Measurements from ENCODE around the gene TSGA10.
"Not testable (repeated sequence)": the region's sequence is repeated elsewhere in the genome, so short reads cannot be mapped to it uniquely, and the experiment has no call there.

The TSGA10 gene

GRCh38 chr2:99141110-99142108 is 13.3 kb downstream of the TSGA10 start, which contains the start of gene C2orf15:
TSS of gene C2orf15 (plus strand) at chr2:99141707. CDS start at chr2:99150559, 8,852 bp downstream.
- in situ Hi-C loops (cut with HindIII; ENCODE audit: low pct_ligation_motif_present, low sequenced_read_pairs) = no loop called here
- H3K36me3 ChIP-seq (replicated peaks) = no peaks in the 10 kb centered on the region
- H3K4me3 ChIP-seq (ENCODE audit: low read depth, low read length) = peak within 1 kb of the TSS; percentile 83
- H3K27ac ChIP-seq = no peak within 1 kb of the TSS
- no peaks in the 10 kb centered on the region for H3K27me3 ChIP-seq (replicated peaks)
- peak; percentile 74 for DNase-seq
- no peak for TF ChIP-seq CTCF (IDR thresholded peaks at IDR 0.05; ENCODE audit: low read depth, low read length, missing control alignments)

GRCh38 chr2:99140860-99141109 is 14.0 kb downstream of the TSGA10 start:
- in situ Hi-C loops (cut with HindIII; ENCODE audit: low pct_ligation_motif_present, low sequenced_read_pairs) = no loop called here
- no peak overlapping the region for H3K27ac ChIP-seq
- DNase-seq = no peak

GRCh38 chr2:99140056-99140859 is 14.5 kb downstream of the TSGA10 start:
- H3K27me3 ChIP-seq (replicated peaks) = no peaks in the 10 kb centered on the region
- no peak overlapping the region for H3K27ac ChIP-seq
- H3K36me3 ChIP-seq (replicated peaks) = no peaks in the 10 kb centered on the region
- no peak for TF ChIP-seq CTCF (IDR thresholded peaks at IDR 0.05; ENCODE audit: low read depth, low read length, missing control alignments)
- in situ Hi-C loops (cut with HindIII; ENCODE audit: low pct_ligation_motif_present, low sequenced_read_pairs) = no loop called here
- no peak for DNase-seq
- peak overlapping the region; percentile 83 for H3K4me3 ChIP-seq (ENCODE audit: low read depth, low read length)

More at GRCh38 chr2:99140860-99141109, 14.0 kb downstream of the TSGA10 start:
- no peaks in the 10 kb centered on the region for H3K27me3 ChIP-seq (replicated peaks)
- TF ChIP-seq CTCF (IDR thresholded peaks at IDR 0.05; ENCODE audit: low read depth, low read length, missing control alignments) = no peak
- H3K36me3 ChIP-seq (replicated peaks) = no peaks in the 10 kb centered on the region
- peak overlapping the region; percentile 83 for H3K4me3 ChIP-seq (ENCODE audit: low read depth, low read length)

- no peaks in the 10 kb centered on the region for H3K36me3 ChIP-seq (replicated peaks)
- no peak for DNase-seq
- no peak for TF ChIP-seq CTCF (IDR thresholded peaks at IDR 0.05; ENCODE audit: low read depth, low read length, missing control alignments)
- no peak overlapping the region for H3K4me3 ChIP-seq (ENCODE audit: low read depth, low read length)
- in situ Hi-C loops (cut with HindIII; ENCODE audit: low pct_ligation_motif_present, low sequenced_read_pairs) = no loop called here
- H3K27ac ChIP-seq = no peak overlapping the region
- no peaks in the 10 kb centered on the region for H3K27me3 ChIP-seq (replicated peaks)
These were observed 15.7 kb downstream of the TSGA10 start for GRCh38 chr2:99139003-99139402.

GRCh38 chr2:99135044-99135556 is 19.6 kb downstream of the TSGA10 start:
- DNase-seq; H3K36me3 ChIP-seq (replicated peaks); H3K27ac ChIP-seq; H3K27me3 ChIP-seq (replicated peaks); in situ Hi-C loops (cut with HindIII; ENCODE audit: low pct_ligation_motif_present, low sequenced_read_pairs); H3K4me3 ChIP-seq (ENCODE audit: low read depth, low read length): not testable (repeated sequence)

GRCh38 chr2:99127981-99128380 is 26.8 kb downstream of the TSGA10 start:
- no peak for DNase-seq
- no peak for TF ChIP-seq CTCF (IDR thresholded peaks at IDR 0.05; ENCODE audit: low read depth, low read length, missing control alignments)
- in situ Hi-C loops (cut with HindIII; ENCODE audit: low pct_ligation_motif_present, low sequenced_read_pairs) = no loop called here
- Histone ChIP-seq H3K36me3 (replicated peaks) (no peaks in the 10 kb centered on the region), H3K27me3 (replicated peaks) (no peaks in the 10 kb centered on the region), H3K27ac (no peak overlapping the region), H3K4me3 (ENCODE audit: low read depth, low read length) (no peak overlapping the region)

Data from brain microvascular endothelial cell (primary cell).